Ovary (tissue), 9 donors: ENCODE measurements around the gene MAP2K1. TPM values are rescaled to one million over a fixed set of nuclear protein-coding genes. Genes with fewer than 3 reads are reported as not detected.
"Not testable (repeated sequence)": the region's sequence is repeated elsewhere in the genome, so short reads cannot be mapped to it uniquely, and the experiment has no call there.

Experiments used
- DNase-seq, 5 donors: peaks; one replicate each; pipeline ENCODE4 v3.0.0-alpha.2; 2019 to 2020
- H3K27ac ChIP-seq, 2 donors: fragments of 200-600 bp; one replicate each; pipeline versions ENCODE4 v1.5.1 to v1.8.0; 2019 to 2022
- H3K27me3 ChIP-seq: fragments of 200-600 bp; one replicate; pipeline ENCODE4 v1.8.0; 2022
- H3K36me3 ChIP-seq: fragments of 200-600 bp; sonication (generic); one replicate; pipeline ENCODE4 v1.5.1; 2019
- H3K4me1 ChIP-seq: one replicate; pipeline ENCODE4 v1.8.1; 2013; ENCODE audit warnings: mild to moderate bottlenecking, moderate library complexity; ENCODE audit not compliant: insufficient read depth
- H3K4me3 ChIP-seq: fragments of 200-600 bp; sonication (generic); one replicate; pipeline ENCODE4 v1.5.1; 2017
- H3K9me3 ChIP-seq, 2 donors: fragments of 200-600 bp in 1 of 2; sonication (generic) in 1 of 2; one replicate each; pipeline versions ENCODE4 v1.5.1 to v1.8.1; 2013 to 2019; ENCODE audit warnings: mild to moderate bottlenecking in 1 of 2, moderate library complexity in 1 of 2
- EP300 ChIP-seq: sonication (generic); formaldehyde crosslinking; IDR thresholded peaks from one replicate; pipeline ENCODE4 v1.6.1; 2017; ENCODE audit warnings: antibody characterized with exemption
- POLR2A ChIP-seq: fragments of 450-650 bp; IDR thresholded peaks from one replicate; pipeline ENCODE4 v1.6.1; 2017; ENCODE audit warnings: antibody characterized with exemption, mild to moderate bottlenecking, moderate library complexity
- WGBS, 3 donors: extraction: QIAGEN DNeasy Blood & Tissue Kit in 1 of 3; methylation state at CpG; one replicate each; pipeline versions ENCODE4 v1.1.5 to v1.1.7; 2013 to 2017; 5-methylcytosine and 5-hydroxymethylcytosine counted together
- intact Hi-C, 4 donors: fragments of 100-400 bp; cut with DNase I; formaldehyde crosslinking; loops; one replicate each; pipeline versions ENCODE4 v1.11.0 to v1.15.1; 2022 to 2023
- polyA plus RNA-seq, 2 donors: library from polyadenylated mRNA; stranded (reverse); fragments of 200-250 nt in 1 of 2; fragments of 350-450 nt in 1 of 2; fragmentation: Illumina TruSeq in 1 of 2; extraction: RNeasy Lipid Tissue Mini Kit (QIAGEN cat#74804) in 1 of 2; gene quantifications; one replicate each; pipeline ENCODE4 v1.2.3, GENCODE V29; 2013 to 2014
- total RNA-seq, 7 donors: library from RNA; depleted of rRNA in 2 of 7; stranded (reverse); fragments of >200 nt in 2 of 7; fragmentation: NEBNext Ultra II Directional in 3 of 7; extraction: Animal tissue kit (Norgen Biotek cat#: 25700) in 3 of 7; gene quantifications; one replicate each; pipeline versions ENCODE4 v1.1.0 to v1.2.4, GENCODE V29; 2016 to 2023
- TF ChIP-seq, protein P1 (sequence below), 3 donors: fragments of 450-650 bp in 2 of 3; fragments of 200-600 bp in 1 of 3; IDR thresholded peaks; one replicate each; pipeline versions ENCODE4 v1.5.1 to v1.8.0; 2016 to 2022; ENCODE audit warnings: antibody characterized with exemption in 3 of 3, mild to moderate bottlenecking in 1 of 3
- donor health status: DM: no; HTN: no; CAD: no; lungs with moderate emphysema.
- donor health status: DM: no; HTN: no; CAD: no.
- donor health status: Bipolar disorder and iron deficiency.
- donor health status: DM: yes; HTN: yes; CAD: no.
- donor health status: DM: no; HTN: no; CAD: no.
- donor health status: DM: yes; HTN: yes; CAD: no.

Gene MAP2K1
- total and polyA plus RNA-seq, 9 donors = 21.6 to 44.8 (median 34.3) TPM

DNA sequence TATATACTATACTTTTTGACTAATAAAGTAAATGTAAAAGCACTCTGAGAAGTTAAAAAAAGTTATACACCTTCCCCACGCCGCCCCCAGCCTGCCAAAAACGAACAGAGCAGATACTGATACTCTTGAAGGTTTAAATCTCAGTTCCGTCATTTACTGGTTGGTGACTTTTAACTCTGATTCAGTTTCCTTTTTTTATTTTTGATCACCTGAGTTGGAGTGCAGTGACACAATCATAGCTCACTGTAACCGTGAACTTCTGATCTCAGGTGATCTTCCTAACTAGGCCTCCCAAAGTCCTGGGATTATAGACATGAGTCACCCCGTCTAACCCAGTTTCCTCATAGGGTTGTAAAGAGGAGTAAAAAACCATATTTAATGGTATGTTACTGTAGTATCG is 27.0 kb upstream of the MAP2K1 start:
- intact Hi-C loops = no loop called here
- Histone ChIP-seq H3K36me3 (no peaks in the 10 kb centered on the region), H3K4me1 (peaks cover 5% of the 10 kb centered on the region), H3K9me3 (no peaks in the 10 kb centered on the region), H3K27ac (no peak overlapping the region), H3K27me3 (no peaks in the 10 kb centered on the region), H3K4me3 (no peak overlapping the region)
- WGBS, 3 donors = 84 to 88% (median 86%) methylated on average over 7 of the region's 7 CpGs
- DNase-seq = no peak
- no peak for TF ChIP-seq EP300
- no peak for TF ChIP-seq POLR2A
- TF ChIP-seq, protein P1, sequence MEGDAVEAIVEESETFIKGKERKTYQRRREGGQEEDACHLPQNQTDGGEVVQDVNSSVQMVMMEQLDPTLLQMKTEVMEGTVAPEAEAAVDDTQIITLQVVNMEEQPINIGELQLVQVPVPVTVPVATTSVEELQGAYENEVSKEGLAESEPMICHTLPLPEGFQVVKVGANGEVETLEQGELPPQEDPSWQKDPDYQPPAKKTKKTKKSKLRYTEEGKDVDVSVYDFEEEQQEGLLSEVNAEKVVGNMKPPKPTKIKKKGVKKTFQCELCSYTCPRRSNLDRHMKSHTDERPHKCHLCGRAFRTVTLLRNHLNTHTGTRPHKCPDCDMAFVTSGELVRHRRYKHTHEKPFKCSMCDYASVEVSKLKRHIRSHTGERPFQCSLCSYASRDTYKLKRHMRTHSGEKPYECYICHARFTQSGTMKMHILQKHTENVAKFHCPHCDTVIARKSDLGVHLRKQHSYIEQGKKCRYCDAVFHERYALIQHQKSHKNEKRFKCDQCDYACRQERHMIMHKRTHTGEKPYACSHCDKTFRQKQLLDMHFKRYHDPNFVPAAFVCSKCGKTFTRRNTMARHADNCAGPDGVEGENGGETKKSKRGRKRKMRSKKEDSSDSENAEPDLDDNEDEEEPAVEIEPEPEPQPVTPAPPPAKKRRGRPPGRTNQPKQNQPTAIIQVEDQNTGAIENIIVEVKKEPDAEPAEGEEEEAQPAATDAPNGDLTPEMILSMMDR (IDR thresholded peaks at IDR 0.05) = no peak

DNA sequence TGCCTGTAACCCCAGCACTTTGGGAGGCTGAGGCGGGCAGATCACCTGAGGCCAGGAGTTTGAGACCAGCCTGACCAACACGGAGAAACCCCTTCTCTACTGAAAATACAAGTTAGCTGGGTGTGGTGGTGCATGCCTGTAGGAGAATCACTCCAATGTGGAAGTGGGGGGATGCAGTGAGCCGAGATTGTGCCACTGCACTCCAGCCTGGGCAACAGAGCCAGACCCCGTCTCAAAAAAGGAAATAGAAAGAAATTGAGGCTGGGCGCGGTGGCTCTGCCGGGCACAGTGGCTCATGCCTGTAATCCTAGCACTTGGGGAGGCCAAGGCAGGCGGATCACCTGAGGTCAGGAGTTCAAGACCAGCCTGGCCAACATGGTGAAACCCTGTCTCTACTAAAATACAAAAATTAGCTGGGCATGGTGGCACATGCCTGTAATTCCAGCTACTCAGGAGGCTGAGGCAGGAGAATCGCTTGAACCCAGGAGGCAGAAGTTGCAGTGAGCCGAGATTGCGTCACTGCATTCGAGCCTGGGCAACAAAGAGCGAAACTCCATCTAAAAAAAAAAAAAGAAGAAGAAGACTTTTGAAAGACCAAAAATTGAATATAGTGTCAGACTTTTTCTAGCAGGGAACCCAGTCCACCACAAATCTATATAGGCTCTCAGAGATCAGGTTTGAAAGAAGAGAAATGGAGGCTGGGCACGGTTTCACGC is 24.8 kb upstream of the MAP2K1 start:
- H3K36me3 ChIP-seq, H3K27ac ChIP-seq, H3K4me1 ChIP-seq, H3K9me3 ChIP-seq, intact Hi-C loops, DNase-seq, H3K4me3 ChIP-seq, H3K27me3 ChIP-seq: not testable (repeated sequence)
- WGBS, 3 donors = 85 to 88% (median 86%) methylated on average over 15 of the region's 15 CpGs

DNA sequence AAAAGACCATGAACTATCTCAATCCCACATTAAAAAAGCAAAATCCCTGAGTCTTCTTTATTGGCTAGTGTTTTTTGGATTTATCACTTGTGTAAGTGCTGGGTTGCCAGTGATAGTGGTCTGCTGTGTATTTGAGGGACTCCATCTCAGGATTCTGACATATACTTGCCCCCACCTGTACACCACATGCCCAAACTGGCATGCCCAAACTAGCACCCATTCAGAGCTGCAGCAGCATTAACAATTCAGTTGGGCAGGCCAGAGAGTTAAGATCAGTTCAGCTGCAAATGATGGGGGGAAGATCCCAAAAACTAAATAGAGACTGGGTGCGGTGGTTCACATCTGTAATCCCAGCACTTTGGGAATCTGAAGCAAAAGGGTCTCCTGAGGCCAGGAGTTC is 23.9 kb upstream of the MAP2K1 start:
- WGBS, 3 donors = 94 to 100% (median 100%) methylated on average over 1 of the region's 1 CpG
- no peak for DNase-seq

DNA sequence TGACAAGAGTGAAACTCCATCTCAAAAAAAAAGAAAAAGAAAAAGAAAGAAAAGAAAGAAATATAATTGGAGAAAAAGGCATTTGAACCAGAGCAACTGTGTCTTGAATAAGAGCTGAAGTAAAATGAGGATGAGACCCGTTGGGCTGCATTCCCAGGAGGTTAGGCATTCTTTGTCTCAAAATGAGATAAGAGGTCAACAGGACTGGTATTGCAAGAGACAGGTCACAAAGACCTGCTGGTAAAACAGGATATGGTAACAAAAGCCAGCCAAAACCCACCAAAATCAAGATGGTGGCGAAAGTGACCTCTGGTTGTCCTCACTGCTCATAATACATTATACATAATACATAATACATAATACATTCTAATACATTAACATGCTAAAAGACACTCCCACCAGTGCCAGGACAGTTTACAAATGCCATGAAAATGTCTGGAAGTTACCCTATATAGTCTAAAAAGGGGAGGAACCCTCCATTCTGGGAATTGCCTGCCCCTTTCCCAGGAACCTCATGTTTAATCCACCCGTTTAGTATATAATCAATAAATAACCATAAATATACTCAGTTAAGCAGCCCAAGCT is 21.7 kb upstream of the MAP2K1 start:
- no peak for TF ChIP-seq EP300

More for the DNA sequence above, 23.9 kb upstream of the MAP2K1 start:
- no peaks in the 10 kb centered on the region for H3K9me3 ChIP-seq
- H3K27ac ChIP-seq = no peak overlapping the region
- no peaks in the 10 kb centered on the region for H3K4me1 ChIP-seq
- H3K36me3 ChIP-seq = no peaks in the 10 kb centered on the region
- no peak overlapping the region for H3K4me3 ChIP-seq
- intact Hi-C loops = no loop called here
- H3K27me3 ChIP-seq = no peaks in the 10 kb centered on the region
- TF ChIP-seq, protein P1 (IDR thresholded peaks at IDR 0.05) = no peak
- TF ChIP-seq POLR2A = no peak
- TF ChIP-seq EP300 = no peak

DNA sequence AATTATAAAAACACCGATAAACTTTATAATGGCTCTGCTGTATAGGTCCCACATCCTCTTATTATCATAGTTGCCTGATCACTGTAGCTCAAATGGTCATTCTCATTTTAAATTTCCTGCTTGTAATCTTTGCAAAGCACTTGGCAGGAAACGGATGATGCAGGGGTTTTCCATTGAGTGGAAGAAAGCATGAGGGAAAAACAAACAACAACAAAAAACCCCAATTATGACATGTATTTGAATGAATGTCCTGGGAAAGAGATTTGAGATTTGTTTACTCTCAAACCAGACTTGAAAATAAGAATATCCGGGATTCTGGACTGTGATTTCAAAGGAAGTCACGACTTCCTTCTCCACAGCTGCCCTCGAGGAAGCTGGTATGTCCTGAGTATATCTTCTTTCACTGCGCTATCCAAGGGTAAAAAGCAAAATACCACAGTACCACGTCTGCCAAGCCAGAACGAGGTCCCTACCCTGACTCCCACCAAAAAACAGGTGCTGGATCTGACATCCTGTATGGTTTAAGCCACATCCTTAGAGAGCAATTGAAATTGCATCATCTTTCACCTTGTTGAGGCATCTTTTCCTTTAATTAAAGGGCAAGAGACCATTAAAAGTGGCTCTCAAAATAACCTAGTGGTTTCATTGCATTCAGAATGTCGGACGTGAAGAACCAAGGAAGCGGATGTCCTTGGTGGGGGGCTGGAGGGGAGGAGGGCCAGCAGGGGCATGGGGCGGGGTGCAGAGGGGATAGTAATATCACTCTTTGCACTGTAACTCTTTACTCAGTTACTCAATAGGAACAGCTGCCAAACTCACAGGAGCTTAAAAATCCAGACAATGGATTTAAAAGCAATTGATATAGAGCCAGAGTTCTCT is 16.7 kb upstream of the MAP2K1 start:
- Histone ChIP-seq H3K36me3 (no peaks in the 10 kb centered on the region), H3K4me3 (peak overlapping the region; percentile 3), H3K4me1 (no peaks in the 10 kb centered on the region), H3K9me3 (no peaks in the 10 kb centered on the region), H3K27ac (no peak overlapping the region), H3K27me3 (no peaks in the 10 kb centered on the region)
- TF ChIP-seq EP300 (no peak), POLR2A (no peak)
- TF ChIP-seq, protein P1 (IDR thresholded peaks at IDR 0.05) = no peak
- 7 to 16% (median 8%) methylated on average over 12 of the region's 12 CpGs for WGBS, 3 donors
- intact Hi-C loops = no loop called here
- DNase-seq = no peak

More for the DNA sequence above, 21.7 kb upstream of the MAP2K1 start:
- Histone ChIP-seq H3K9me3 (no peaks in the 10 kb centered on the region), H3K27me3 (no peaks in the 10 kb centered on the region), H3K36me3 (no peaks in the 10 kb centered on the region), H3K4me3 (no peak overlapping the region), H3K27ac (no peak overlapping the region), H3K4me1 (no peaks in the 10 kb centered on the region)
- intact Hi-C loops = no loop called here
- 81 to 85% (median 84%) methylated on average over 3 of the region's 3 CpGs for WGBS, 3 donors
- DNase-seq = no peak
